ENCODE results near the gene PUM1. TPM values are rescaled to one million over a fixed set of nuclear protein-coding genes. Genes with fewer than 3 reads are reported as not detected.
"Not testable (repeated sequence)": the region's sequence is repeated elsewhere in the genome, so short reads cannot be mapped to it uniquely, and the experiment has no call there.

The PUM1 gene
- total RNA-seq, 2 experiments from 2014 or later, result 112 to 114 TPM

- POLR2A ChIA-PET, result no interaction called here
- no peak for ATAC-seq (ENCODE audit: low read depth)
- no peak overlapping the region for H3K27ac Mint-ChIP-seq
- H3K27me3 Mint-ChIP-seq, result no peaks in the 10 kb centered on the region
- H3K4me1 Mint-ChIP-seq, result no peaks in the 10 kb centered on the region
- no peak for DNase-seq
- no peak overlapping the region for H3K4me3 Mint-ChIP-seq
- no peaks in the 10 kb centered on the region for H3K9me3 Mint-ChIP-seq
- no peaks in the 10 kb centered on the region for H3K36me3 Mint-ChIP-seq
Measured at GRCh38 chr1:31084782-31085569, 19.5 kb upstream of the PUM1 start.

- H3K4me1 Mint-ChIP-seq, result no peaks in the 10 kb centered on the region
- H3K4me3 Mint-ChIP-seq, result no peak overlapping the region
- POLR2A ChIA-PET, result no interaction called here
- no peaks in the 10 kb centered on the region for H3K36me3 Mint-ChIP-seq
- H3K9me3 Mint-ChIP-seq, result no peaks in the 10 kb centered on the region
- no peak for ATAC-seq (ENCODE audit: low read depth)
- DNase-seq, result no peak
- H3K27ac Mint-ChIP-seq, result no peak overlapping the region
- H3K27me3 Mint-ChIP-seq, result no peaks in the 10 kb centered on the region
Measured at GRCh38 chr1:31082385-31082784, 16.9 kb upstream of the PUM1 start.

DNA sequence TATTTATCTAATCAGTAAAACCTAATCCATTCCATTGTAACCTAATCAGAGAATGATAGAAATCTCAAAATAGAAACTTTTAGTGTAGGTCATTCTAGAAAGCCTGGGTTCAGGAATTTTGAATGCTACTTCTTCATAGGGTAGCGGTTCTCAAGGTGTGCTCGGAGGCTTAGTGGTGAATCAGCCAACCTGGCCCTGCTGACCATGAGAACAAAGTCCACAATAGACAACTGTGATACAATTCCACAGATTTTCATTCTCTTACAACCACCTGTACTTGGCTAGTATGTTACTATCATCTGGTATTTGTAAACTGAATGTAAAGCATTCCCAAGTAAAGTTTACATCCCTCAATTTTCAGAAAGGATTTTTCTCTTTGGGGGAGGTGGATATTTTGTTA, 7.5 kb upstream of the PUM1 start:
- Mint-ChIP-seq H3K9me3 (no peaks in the 10 kb centered on the region), H3K36me3 (no peaks in the 10 kb centered on the region), H3K27me3 (no peaks in the 10 kb centered on the region), H3K27ac (no peak overlapping the region), H3K4me3 (no peak overlapping the region), H3K4me1 (no peaks in the 10 kb centered on the region)
- ATAC-seq (ENCODE audit: low read depth), result no peak
- DNase-seq, result no peak
- POLR2A ChIA-PET, result no interaction called here

- ATAC-seq (ENCODE audit: low read depth) (no peak), DNase-seq (no peak)
- Mint-ChIP-seq H3K4me3 (no peak overlapping the region), H3K36me3 (no peaks in the 10 kb centered on the region), H3K27ac (no peak overlapping the region), H3K9me3 (no peaks in the 10 kb centered on the region), H3K27me3 (no peaks in the 10 kb centered on the region), H3K4me1 (no peaks in the 10 kb centered on the region)
- POLR2A ChIA-PET, result no interaction called here
Measured at GRCh38 chr1:31072304-31072746, 6.8 kb upstream of the PUM1 start.

DNA sequence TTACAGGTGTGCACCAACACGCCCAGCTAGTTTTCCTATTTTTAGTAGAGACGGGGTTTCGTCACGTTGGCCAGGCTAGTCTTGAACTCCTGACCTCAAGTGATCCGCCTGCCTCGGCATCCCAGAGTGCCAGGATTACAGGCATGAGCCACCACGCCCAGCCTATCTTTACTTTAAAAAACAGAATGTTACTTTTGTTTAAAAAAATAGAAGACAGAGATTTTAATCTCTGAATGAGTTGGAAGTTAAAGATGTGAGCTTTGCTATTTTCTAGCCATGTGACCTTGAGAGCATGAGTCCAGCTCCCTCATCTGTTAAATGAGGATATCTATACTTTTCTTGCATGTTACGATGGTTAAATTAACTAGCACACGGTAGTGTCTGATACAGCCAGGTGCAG, 3.9 kb upstream of the PUM1 start:
- Mint-ChIP-seq H3K36me3 (peaks cover 2% of the 10 kb centered on the region), H3K4me1 (peaks cover 2% of the 10 kb centered on the region), H3K4me3 (no peak overlapping the region), H3K27me3 (no peaks in the 10 kb centered on the region), H3K9me3 (no peaks in the 10 kb centered on the region), H3K27ac (no peak overlapping the region)
- POLR2A ChIA-PET, result no interaction called here
- no peak for DNase-seq
- ATAC-seq (ENCODE audit: low read depth), result no peak

DNA sequence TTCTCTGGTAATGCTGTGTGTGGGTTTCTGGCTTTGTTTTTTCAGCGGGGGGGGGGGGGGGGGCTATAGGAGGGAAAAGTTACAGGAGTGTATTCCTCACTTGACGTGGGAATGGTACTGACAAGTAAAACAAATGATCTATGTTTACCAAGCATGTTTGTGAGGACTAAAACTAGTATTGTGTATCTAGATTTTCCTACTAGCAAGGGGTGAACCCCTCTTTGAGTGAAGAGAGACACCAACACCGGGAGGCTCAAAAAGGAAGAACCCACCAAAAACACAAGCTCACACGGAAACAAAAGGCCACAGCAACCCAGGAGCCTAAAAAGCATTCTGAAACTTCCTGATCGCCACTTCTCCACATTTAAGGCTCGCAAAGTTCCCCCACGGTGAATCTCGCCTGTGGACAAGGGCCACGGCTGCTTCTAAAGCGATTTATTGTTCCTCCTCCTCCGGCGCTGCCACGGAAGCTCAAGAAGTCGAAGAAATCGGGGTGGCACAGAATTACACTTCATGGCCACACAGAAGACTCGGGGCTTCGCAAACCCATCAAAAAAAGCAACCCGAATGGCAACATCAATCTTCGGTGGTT, 703 bp downstream of the PUM1 start:
- ATAC-seq (ENCODE audit: low read depth), result no peak
- H3K9me3 Mint-ChIP-seq, result no peaks in the 10 kb centered on the region
- POLR2A ChIA-PET, result interaction anchor here (0.5 to 1.5 kb wide), 7 partner anchors 8 to 231 kb away, joined by 3 to 7 read pairs (median 3); partner anchors contain the start of genes SNRNP40 and ZCCHC17
- H3K4me1 Mint-ChIP-seq, result peaks cover 18% of the 10 kb centered on the region
- peak overlapping the region; percentile 99 for H3K27ac Mint-ChIP-seq
- peak overlapping the region; percentile 99 for H3K4me3 Mint-ChIP-seq
- H3K36me3 Mint-ChIP-seq, result peaks cover 4% of the 10 kb centered on the region
- peak; percentile 62 for DNase-seq
- H3K27me3 Mint-ChIP-seq, result no peaks in the 10 kb centered on the region

DNA sequence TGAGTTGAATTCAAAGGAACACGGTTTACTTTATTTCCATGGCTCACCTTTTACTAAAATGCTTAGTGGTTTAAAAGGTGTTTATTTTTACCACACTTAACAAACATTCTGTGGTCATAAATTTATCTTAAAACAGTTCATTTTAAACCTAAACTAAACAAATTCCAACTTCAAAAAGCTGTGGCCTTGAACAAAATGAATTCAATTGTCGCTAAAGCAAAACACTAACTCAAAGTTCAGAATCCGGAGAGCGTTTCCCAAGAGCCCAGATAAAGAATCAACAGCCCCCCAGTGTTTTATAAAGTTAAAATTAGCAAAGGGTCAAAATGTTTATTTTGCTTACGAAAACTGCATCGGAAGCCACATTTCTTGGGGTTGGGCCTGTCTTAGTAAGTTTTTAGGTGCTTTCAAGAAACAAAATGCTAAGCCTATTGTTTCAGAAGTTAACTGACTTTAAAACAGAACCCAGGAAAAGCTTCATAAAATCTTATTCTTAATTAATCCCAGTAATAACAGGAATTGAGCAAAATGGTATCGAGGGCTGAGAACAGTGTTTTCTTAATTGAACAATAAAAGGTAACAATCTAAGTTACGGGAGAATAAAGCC, 1.3 kb downstream of the PUM1 start:
- DNase-seq, result no peak
- H3K36me3 Mint-ChIP-seq, result peaks cover 4% of the 10 kb centered on the region
- H3K9me3 Mint-ChIP-seq, result no peaks in the 10 kb centered on the region
- POLR2A ChIA-PET, result interaction anchor here (0.5 to 1.5 kb wide), 9 partner anchors 8 to 252 kb away, joined by 3 to 7 read pairs (median 3); partner anchors contain the start of genes SNRNP40 and ZCCHC17
- no peak for ATAC-seq (ENCODE audit: low read depth)
- H3K27ac Mint-ChIP-seq, result peak overlapping the region; percentile 99
- peaks cover 19% of the 10 kb centered on the region for H3K4me1 Mint-ChIP-seq
- peak overlapping the region; percentile 99 for H3K4me3 Mint-ChIP-seq
- H3K27me3 Mint-ChIP-seq, result no peaks in the 10 kb centered on the region

- Mint-ChIP-seq H3K27me3 (no peaks in the 10 kb centered on the region), H3K36me3 (peaks cover 8% of the 10 kb centered on the region), H3K9me3 (no peaks in the 10 kb centered on the region), H3K27ac (peak overlapping the region; percentile 99), H3K4me3 (peak overlapping the region; percentile 99), H3K4me1 (peaks cover 21% of the 10 kb centered on the region)
- no peak for ATAC-seq (ENCODE audit: low read depth)
- DNase-seq, result no peak
- POLR2A ChIA-PET, result interaction anchor here (0.6 to 1.5 kb wide), 4 partner anchors 23 to 251 kb away, joined by 3 to 4 read pairs (median 3); no protein-coding TSS in a partner anchor
Measured at GRCh38 chr1:31063631-31064030, 1.9 kb downstream of the PUM1 start.

DNA sequence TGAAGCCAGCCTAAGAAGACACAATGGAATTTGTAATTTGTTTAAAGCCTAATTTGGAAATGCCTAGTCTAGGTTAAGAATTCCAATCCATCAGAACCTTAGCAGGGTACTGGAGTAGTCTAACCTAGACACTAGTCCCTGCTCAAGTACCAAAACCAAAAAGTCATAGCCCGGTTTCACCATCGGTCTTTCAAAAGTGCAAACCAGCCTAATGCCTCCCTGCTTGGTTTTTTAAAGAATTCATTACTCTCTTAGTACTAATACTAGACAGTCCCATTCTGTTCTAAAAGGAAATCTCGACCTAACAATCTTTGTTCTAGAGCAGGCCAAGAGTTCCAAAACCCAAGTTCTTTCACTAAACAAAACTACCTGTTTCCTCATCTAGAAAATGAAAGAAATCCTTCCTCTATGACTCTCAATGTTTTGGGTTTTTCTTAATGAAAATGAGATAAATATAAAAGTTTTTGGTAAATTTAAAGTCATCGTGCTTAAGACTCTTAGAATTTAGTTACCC, 2.6 kb downstream of the PUM1 start:
- no peak for DNase-seq
- H3K4me1 Mint-ChIP-seq, result peaks cover 27% of the 10 kb centered on the region
- peaks cover 15% of the 10 kb centered on the region for H3K36me3 Mint-ChIP-seq
- no peak for ATAC-seq (ENCODE audit: low read depth)
- peak overlapping the region; percentile 99 for H3K4me3 Mint-ChIP-seq
- H3K9me3 Mint-ChIP-seq, result no peaks in the 10 kb centered on the region
- POLR2A ChIA-PET, result interaction anchor here (1.5 kb wide), 1 partner anchor 22 kb away, joined by 3 read pairs; no protein-coding TSS in a partner anchor
- H3K27me3 Mint-ChIP-seq, result no peaks in the 10 kb centered on the region
- peak overlapping the region; percentile 16 for H3K27ac Mint-ChIP-seq

- Mint-ChIP-seq H3K4me1 (peaks cover 28% of the 10 kb centered on the region), H3K36me3 (peaks cover 20% of the 10 kb centered on the region), H3K27ac (peak overlapping the region; percentile 16), H3K4me3 (peak overlapping the region; percentile 99)
- DNase-seq; POLR2A ChIA-PET; H3K27me3 Mint-ChIP-seq; ATAC-seq (ENCODE audit: low read depth); H3K9me3 Mint-ChIP-seq: not testable (repeated sequence)
Measured at GRCh38 chr1:31062162-31062866, 3.2 kb downstream of the PUM1 start.

GRCh38 chr1:31058012-31058411, 7.5 kb downstream of the PUM1 start:
- peaks cover 39% of the 10 kb centered on the region for H3K4me1 Mint-ChIP-seq
- peak overlapping the region; percentile 35 for H3K27ac Mint-ChIP-seq
- POLR2A ChIA-PET, result no interaction called here
- H3K27me3 Mint-ChIP-seq, result no peaks in the 10 kb centered on the region
- DNase-seq (no peak), ATAC-seq (ENCODE audit: low read depth) (no peak)
- no peaks in the 10 kb centered on the region for H3K9me3 Mint-ChIP-seq
- H3K4me3 Mint-ChIP-seq, result peak overlapping the region; percentile 21
- peaks cover 30% of the 10 kb centered on the region for H3K36me3 Mint-ChIP-seq

GRCh38 chr1:31055953-31056352, 9.6 kb downstream of the PUM1 start:
- Mint-ChIP-seq H3K4me3 (no peak overlapping the region), H3K27ac (no peak overlapping the region), H3K4me1 (peaks cover 30% of the 10 kb centered on the region), H3K27me3 (no peaks in the 10 kb centered on the region), H3K9me3 (no peaks in the 10 kb centered on the region), H3K36me3 (peaks cover 33% of the 10 kb centered on the region)
- no peak for DNase-seq
- ATAC-seq (ENCODE audit: low read depth), result no peak
- POLR2A ChIA-PET, result interaction anchor here (2.1 kb wide), 1 partner anchor 9 kb away, joined by 7 read pairs; the partner anchor contains the start of gene PUM1

GRCh38 chr1:31055501-31055900, 10.0 kb downstream of the PUM1 start:
- DNase-seq (no peak), ATAC-seq (ENCODE audit: low read depth) (no peak)
- Mint-ChIP-seq H3K27ac (no peak overlapping the region), H3K4me1 (peaks cover 33% of the 10 kb centered on the region), H3K9me3 (no peaks in the 10 kb centered on the region), H3K36me3 (peaks cover 31% of the 10 kb centered on the region), H3K27me3 (no peaks in the 10 kb centered on the region), H3K4me3 (no peak overlapping the region)
- POLR2A ChIA-PET, result interaction anchor here (2.1 kb wide), 1 partner anchor 10 kb away, joined by 7 read pairs; the partner anchor contains the start of gene PUM1

Data from activated naive CD8-positive, alpha-beta T cell treated with anti-CD3 and anti-CD28 coated beads, Interleukin-2, amount 10 ng/mL, durations not matched to agents 7 days and 5 days (primary cell).